RPMI8226 (cell line): ENCODE results near the gene COL8A1.
"Not testable (repeated sequence)": the region's sequence is repeated elsewhere in the genome, so short reads cannot be mapped to it uniquely, and the experiment has no call there.

Source experiments
- DNase-seq: peaks from one replicate; pipeline ENCODE4 v3.0.0-alpha.2; 2015

The COL8A1 gene

DNA sequence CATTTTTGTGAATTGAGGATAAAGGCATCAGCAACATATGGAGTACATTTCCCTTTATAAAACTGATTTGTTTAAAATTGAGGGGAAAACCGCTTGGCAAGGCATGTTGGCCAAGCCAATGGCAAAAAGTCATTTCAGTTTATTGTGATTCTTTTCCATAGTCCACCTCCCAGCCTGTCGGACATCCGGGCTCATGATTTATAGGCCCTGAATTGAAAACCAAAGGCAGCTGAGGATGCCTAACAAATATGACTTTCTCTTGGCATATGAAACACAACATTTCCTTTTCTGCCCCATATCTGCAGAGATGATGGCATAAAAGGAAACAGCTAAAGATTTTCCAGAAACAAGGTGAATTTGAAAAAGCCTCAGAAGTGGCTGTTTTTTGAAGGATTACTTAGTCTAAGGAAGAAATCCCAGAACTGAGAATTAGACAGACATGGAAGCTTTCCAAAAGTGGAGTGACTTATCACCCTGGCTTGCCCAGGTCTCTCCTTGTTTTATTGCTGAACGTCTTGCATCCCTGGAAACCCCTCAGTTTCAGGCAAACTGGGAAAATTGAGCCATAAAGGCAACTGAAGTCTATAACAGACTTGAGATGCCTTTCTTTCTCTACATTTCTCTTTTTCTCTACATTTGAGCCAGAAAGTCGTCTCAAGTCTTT, 74.0 kb downstream of the COL8A1 start:
- no peak for DNase-seq

DNA sequence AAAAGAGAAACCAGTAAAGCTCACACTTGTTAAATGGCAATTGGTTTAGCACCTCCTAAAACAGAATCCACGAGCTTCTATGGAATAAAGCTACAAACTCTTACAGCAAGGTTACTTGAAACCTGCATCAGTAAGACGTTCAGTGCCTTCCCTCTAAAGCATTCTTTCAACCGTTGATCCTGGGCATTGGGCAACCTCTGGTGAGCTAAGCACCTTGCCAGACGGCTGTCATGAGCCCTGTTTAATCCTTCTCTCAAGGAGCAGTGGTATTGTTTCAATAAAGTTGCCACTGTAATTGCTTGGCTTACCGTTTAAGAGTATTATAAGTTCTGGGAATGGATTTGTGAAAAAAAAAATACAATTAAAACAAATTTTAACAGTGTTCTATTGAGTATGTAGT, 75.0 kb downstream of the COL8A1 start:
- DNase-seq = no peak

DNA sequence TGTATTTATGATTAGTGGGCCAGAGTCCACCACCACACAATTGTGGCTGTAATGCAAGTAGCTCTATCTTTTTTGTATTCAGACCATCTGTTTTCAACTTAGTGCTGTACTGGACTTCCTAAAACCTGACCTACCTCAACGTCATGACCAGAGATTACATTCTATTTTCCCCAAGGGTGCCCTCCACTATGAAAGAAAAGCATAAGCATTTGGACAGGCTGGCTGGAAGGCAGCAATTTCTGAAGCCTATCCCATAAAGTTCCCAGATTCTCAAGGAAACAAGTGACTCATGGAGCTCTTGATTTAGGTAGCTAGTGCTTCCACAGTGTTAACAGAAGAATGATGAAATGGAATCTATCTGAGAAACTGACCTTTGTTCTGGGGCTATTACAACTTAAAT, 75.8 kb downstream of the COL8A1 start:
- DNase-seq = no peak

DNA sequence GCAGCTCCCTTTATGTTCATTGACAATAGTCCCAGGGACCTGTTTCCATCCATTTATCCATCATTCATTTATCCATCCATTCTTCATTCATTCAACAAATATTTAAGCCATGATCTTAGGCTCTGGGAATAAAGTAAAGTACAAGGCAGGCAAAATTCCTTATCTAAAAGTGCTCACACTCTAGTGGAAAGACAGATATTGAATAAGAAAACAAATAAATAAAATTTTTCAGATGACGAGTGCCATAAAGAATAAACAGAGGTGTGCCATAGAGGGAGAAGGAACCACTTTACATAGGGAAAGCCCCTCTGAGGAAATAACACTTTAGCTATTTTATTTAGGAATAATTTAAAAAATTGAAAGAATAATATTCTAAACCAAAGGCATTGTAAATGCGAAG, 76.2 kb downstream of the COL8A1 start:
- DNase-seq = no peak

DNA sequence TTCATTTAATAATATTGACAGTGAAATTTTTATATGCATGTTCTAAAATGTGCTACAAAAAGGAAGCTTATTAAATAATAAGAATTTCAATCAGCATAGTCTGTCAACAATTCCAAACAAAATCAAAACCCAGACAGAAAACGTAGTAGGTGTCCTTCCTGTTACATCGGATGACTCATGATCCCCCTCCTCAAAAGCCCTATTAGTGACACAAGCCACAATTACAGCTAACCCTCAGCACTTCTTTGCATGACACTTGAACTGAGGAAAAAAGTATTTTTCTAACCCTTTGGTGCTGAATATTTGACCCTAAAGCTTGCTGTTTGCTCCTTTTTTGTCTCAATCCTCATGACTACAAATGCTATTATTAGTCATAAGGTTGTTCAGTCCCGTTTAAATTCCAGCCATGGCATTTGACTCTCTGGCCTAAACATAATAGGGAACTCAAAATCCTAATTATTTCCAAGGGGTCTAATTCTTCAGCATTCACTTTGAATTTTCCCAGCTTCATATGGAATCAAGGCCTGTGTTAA, 78.1 kb downstream of the COL8A1 start:
- no peak for DNase-seq

DNA sequence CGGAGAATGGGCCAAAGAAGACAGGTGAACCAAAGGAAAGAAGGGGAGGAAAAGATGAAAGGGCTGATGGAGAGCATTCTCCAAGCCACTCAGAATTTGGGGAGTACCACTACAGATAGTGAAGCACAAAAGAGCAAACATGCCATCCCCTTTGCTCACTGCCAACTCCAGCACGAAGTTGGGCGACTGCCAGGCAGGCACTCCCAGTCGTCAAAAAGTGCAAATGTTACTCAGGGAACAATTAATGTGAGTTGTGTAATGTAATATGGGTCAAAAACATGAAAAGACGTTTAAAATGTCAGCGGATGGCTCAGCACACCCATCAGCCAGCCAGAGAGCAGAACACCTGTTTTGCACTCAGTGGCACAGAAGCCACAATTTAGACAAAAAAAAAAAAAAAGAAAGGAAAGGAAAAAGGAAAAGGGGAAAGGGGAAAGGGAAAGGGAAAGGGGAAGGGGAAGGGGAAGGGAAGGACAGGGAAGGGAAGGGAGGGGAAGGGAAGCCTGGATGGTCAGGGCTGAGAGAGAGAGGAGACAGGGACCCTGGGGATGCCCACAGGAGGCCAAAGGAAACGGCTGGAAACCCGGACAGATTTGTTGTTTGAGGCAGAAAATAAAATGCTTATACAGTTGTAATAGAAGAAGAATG, 82.7 kb downstream of the COL8A1 start:
- no peak for DNase-seq

DNA sequence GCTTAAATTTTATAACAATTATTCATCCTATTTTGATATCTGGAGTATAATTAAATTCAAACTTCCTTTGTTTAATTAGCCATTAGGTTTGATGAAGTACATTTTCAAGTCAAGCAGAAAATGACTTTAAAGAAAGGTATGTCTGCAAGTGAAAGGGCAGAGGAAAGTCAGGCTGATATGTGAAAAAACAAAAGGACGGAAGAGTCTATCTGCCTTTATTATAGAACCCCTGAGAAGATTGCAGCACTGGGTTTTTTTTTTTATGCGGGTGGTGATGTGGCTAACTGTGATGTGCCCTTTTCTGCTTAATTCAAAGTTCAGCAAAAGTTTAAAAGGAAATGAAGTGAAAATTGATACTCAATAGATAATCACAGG, 83.2 kb downstream of the COL8A1 start:
- no peak for DNase-seq

DNA sequence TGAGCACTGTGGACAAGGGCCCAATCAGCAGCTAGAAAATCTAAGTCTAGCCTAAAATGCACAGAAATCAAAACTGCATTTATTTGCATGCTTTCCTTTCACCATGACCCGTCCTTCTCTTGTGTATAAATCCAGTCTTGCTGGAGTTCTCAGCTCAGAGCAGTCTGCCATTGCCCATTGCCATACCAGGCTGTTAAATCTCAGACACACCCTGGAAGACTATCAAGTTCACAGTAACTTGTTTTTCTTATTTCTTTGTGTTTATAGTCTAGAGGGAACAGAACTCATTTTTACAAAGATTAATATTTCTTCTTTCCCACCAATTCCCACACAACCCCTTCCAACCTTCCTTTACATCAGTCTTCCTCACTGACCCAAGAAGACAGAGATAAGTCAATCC, 85.9 kb downstream of the COL8A1 start:
- DNase-seq = no peak

DNA sequence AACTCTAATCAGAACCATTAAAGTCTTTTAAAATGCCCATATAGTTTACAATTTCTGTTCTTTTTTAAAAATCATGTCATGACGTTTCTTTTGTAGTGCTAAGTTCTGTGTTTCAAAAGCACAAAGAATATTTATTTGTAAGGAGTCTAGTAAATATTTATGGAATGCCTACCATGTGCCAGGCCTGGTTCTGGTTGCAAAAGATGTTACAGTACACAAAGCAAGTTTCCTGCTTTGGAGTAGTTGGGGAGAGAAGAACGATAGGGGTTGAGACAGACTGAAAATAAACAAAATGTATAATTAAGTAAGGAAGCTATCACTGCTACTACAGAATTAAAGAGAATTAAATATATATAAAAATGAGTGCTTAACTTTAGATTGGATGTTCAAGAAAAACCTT, 92.5 kb downstream of the COL8A1 start:
- DNase-seq = no peak

DNA sequence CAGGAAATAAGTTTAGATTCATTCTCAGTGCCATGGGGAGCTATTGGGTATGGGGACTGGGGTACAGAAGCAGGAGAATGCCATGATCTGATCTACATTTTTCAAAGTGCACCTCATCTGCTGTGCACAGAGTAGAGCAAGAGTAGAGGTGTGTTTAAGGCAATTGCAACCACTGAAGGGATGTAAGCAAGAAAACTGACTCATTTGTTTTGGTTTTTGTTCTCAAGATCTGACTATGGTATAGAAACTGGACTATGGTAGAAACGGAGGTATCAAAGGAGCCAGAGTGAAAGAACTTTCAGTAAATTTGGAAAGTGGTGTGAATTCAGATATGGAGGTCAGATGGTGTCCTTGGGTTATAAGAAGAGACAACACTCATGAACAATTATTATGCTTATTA, 93.1 kb downstream of the COL8A1 start:
- no peak for DNase-seq

DNA sequence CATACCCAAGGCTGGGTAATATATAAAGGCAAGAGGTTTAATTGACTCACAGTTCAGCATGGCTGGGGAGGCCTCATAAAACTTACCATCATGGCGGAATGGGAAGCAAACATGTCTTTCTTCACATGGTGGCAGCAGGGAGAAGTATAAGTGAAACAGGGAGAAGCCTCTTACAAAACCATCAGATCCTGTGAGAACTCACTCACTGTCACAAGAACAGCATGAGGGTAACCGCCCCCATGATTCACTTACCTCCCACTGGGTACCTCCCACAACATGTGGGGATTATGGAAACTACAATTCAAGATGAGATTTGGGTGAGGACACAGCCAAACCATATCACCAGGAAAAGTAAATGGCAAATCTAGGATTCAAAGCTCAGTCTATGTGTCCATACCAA, 102.0 kb downstream of the COL8A1 start:
- not testable (repeated sequence) for DNase-seq

DNA sequence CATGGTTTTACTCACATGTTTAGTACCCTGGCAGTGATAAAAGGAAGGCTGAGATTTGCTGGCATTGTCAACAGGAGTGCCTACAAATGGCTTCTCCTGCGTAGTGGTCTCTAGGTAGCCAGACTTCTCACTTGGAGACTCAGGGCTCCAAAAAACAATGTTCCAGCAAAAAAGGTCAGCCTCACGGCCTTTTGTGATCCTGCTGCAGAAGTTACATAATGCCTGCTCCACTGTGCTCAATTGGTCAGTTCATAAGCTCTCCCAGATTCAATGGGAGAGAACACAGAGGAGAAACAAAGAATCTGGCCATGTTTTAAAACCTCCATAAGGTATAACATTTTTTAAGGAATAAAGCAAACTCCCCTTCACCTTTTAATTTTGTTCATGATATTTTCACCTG, 103.2 kb downstream of the COL8A1 start:
- DNase-seq = no peak

DNA sequence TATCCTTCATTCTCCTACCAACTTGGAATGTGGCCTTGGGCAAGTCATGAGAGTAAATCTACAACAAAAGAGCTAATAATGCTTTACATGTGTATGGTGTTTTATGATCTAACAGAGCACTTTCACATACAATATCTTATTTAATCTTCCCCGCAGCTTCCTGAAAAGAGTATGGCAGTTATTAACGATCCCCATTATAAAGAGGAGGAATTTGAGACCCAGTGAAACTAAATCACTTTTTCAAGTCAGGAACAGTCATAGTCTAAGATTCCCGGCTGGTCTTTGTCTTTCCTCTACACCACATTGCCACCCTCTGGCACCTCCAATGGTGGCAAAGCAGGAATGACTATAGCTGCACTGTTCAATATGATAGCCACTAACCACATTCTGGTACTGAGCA, 109.5 kb downstream of the COL8A1 start:
- no peak for DNase-seq

DNA sequence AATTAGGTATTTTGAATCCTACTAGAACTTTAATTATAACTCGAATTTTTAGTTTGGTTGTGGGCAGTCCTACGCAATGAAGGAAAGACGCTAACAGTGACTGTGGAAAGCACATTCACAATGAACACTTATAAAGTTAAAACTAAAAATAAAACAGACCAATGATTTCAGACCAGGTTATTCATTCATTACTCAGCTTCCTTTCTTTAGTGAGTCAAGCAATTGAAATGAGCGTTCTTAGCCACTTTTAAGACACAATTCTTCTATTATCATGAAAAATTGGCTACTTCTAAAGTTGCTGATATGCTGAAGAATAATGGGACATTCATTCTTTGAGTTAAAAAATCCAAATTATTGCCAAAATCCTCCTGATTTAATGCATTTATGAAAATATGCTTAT, 113.3 kb downstream of the COL8A1 start:
- DNase-seq = no peak

DNA sequence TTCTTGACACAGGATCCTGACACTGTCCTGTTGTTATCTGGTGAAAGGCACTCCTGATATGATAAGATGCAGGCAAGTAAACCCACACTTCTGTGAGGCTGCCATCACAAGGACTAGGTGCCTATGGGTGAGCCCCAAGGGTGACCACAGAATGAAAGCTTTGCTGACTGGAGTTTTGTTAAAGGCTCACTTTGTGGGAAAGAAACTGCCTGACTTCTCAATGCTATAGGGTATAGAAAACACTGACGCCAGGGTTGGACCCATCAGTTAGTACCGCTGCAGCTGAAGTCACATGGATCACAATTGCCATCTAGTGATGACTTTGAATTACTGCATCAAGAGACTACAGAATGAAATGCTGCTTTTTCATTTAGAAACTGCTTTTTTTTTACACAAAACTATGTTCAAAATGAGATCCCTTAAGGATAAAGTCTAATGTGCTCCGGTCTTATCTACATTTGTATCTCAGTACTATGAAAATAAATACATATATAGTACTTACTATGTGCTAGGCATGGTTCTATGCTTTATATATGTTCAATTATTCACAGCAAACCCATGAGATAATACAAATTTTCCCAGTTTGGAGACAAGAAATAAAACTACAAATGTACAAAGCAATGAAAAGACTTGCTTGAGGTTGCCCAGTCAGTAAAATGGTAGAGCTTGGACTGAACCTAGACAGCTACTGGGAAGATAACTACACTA, 115.0 kb downstream of the COL8A1 start:
- DNase-seq = peak; percentile 47

DNA sequence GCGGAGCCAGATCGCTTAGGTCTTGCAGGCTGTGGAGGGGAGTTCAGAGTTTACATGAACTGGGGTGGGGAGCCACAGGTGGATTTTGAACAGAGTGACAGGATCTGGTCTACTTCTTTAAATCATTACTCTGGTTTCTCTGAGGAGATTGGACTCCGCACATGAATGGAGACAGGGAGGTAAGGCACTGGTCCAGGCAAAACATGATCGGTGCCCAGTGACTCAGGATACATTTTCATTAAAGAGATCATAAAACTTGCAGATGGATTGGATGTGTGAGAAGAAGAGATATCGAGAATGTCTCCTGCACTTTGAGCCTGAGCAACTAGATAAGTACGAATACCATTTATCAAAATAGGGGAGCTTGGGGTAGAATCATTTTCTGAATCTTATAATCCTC, 117.4 kb downstream of the COL8A1 start:
- no peak for DNase-seq

DNA sequence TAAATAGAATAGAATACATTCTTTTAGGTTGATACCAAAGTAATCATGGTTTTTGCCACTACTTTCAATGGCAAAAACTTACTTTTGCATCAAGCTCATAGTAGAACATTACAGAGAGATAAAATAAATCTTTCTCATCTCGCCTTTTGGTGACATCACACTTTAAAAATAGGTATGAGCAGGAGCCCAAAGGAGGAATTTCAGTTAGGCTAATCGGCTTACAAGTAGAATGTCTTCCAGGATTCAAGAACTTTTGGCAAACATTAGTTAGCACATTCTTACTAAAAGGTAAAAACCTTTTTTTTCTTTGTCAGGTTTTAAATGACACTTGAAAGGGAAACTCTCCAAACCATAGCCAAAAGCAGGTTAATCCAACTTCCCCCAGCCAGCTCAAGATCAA, 119.6 kb downstream of the COL8A1 start:
- DNase-seq = no peak

DNA sequence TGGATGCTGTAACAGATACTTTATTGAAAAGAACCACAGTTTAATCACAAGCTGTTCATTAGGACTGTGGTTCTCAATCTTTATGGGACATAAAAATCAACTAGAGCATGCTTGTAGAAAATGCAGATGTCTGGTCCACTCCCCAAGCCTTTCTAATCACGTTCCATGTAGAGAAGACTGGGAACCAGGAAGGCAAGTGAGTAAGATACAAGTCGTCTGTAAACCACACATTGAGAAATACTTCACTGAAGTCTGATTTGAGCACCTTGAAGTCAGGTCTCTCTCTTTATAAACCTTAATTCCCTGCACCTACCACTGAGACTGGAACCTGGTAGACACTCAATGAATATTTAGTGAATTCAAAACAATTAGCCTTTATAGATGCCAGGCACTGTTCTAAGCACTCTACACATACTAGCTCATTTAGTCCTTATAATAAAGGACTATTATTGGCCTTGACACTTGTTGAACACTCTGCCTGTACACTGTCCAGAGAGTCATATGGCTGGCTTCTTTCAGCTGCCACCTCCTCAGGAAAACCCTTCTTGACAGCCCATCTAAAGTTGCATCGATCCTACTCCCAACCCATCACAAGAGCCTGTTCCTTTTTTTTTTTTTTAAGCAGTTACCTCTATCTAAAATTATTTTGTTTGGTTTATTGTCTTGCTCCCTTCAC, 120.2 kb downstream of the COL8A1 start:
- no peak for DNase-seq

DNA sequence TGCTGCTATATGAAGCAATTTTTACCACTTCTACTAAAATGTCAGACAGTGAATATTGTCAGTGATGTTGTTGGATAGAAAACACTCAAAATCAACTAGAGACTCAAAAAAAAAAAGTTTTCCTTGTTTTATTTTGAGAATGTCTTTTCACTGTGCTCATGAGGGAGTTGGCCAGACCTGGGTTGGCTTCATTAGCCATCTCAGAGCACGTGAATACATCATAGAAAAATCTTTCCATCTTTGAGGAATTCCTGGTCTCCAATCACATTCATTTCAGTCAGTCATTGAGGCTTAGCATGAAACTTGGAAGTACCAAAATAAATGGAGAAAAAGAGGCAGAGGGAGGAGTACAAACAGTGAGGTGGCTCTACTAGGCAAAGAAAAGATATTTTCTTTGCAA, 121.6 kb downstream of the COL8A1 start:
- no peak for DNase-seq

DNA sequence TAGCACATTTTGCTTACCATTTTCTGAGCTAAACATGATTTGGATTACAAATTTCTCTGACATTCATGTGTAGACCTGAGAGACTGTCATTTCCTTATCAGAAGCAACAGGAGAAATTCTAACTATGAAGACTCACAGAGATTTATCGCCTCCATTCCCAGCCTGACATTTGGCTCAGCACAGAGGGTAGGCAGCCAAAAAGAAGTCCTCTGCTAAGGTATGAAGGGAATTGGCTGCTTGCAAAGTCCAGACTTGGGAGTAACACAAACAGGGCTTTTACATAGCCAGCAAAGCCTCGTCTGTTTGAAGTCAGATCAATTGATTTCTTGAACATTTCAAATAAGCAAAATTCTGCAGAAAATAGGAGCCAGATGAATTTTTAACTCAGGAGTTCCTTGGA, 122.2 kb downstream of the COL8A1 start:
- DNase-seq = no peak

DNA sequence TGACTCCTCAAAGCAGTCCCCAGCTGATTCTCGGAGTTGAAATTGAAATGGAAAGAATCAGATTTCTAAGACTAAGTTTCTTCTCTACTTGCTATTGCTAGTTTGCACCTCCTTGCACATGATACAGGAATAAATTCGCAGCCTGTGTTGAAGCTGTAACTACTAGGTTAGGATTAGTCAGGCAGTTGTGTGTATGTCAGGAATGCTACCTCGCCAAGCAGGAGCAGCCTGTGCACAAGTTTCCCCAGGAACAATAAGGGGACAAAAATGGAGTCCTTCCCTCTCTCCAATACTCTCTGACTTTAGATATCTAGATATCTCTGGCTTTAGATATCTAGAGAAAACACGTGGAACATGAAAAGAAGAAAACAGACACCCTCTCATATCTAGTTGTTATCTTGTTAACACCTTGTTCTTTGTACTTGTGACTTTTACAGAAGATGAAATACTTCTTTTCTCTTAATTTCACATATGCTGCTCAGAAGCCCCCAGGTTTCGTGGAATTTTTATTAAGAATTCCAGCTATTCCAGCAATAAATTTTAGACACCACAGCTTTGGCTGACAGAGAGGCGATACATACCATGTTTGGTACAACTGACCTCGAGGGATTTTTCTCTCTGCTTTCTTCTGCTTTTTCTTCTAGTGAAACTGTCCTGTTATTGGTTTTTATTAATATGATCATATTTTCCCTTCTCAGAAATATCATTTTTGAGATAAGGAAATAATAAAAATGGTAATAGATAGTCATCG, 123.2 kb downstream of the COL8A1 start:
- no peak for DNase-seq

DNA sequence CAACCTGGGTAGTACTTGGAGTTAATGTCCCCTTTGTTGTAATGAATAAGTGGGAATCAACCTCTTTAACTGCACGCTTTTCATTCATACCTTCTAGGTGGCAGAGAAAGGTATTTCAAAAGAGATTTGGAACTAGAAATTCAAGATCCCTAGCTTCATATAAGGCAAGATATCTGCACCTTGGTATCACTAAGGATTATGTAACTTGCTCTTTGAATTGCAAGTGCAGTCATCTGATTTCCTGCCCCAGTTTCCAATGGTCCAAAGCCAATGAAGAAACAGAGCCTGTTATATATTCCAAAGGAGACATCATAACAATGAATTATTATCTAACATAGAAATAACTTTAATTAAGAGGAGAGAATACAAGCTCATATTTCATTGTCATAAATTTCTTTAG, 124.5 kb downstream of the COL8A1 start:
- no peak for DNase-seq

DNA sequence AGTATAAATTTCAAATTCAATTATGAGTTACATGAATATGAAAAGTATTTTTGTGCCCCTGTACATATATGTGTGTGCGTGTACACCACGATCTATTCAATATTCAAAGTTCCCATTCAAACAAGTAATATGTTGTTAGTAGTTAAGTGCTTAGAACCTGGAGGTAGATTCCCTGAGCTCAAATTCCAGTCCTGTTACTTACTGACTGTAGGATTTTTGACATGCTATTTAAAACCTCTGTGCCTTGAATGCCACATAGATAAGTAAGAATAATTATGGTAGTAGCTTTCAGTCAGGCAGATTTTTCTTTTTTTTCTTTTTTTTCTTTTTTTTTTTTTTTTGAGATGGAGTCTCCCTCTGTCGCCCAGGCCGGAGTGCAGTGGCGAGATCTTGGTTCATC, 126.0 kb downstream of the COL8A1 start:
- no peak for DNase-seq
